WTC11 (cell line): ENCODE results near the gene KRT83.

Source experiments
- ATF2 ChIP-seq: sonication (generic); formaldehyde crosslinking; IDR thresholded peaks from 2 replicates; pipeline ENCODE4 v1.8.1; 2022; ENCODE audit warnings: low read depth, missing genetic modification reagents, borderline replicate concordance
- CREB1 ChIP-seq: sonication (generic); formaldehyde crosslinking; IDR thresholded peaks from 2 replicates; pipeline ENCODE4 v1.8.0; 2023; ENCODE audit warnings: mild to moderate bottlenecking, missing genetic modification reagents
- CREM ChIP-seq: sonication (generic); formaldehyde crosslinking; IDR thresholded peaks from 2 replicates; pipeline ENCODE4 v1.8.1; 2022; ENCODE audit warnings: mild to moderate bottlenecking, missing genetic modification reagents, moderate library complexity
- CTCF ChIP-seq: fragments of 200-600 bp; IDR thresholded peaks from 2 replicates; pipeline ENCODE4 v1.8.0; 2022; ENCODE audit warnings: antibody characterized with exemption
- ELF4 ChIP-seq: sonication (generic); formaldehyde crosslinking; IDR thresholded peaks from 2 replicates; pipeline ENCODE4 v1.8.1; 2022; ENCODE audit warnings: low read depth, mild to moderate bottlenecking, moderate library complexity, missing genetic modification reagents
- FOXP1 ChIP-seq: sonication (generic); formaldehyde crosslinking; IDR thresholded peaks from 2 replicates; pipeline ENCODE4 v1.8.0; 2022; ENCODE audit warnings: missing genetic modification reagents, mild to moderate bottlenecking, moderate library complexity, borderline replicate concordance
- JUN ChIP-seq: sonication (generic); formaldehyde crosslinking; IDR thresholded peaks from 2 replicates; pipeline ENCODE4 v1.8.0; 2023; ENCODE audit warnings: mild to moderate bottlenecking, missing genetic modification reagents
- NFE2L1 ChIP-seq: sonication (generic); formaldehyde crosslinking; IDR thresholded peaks from 2 replicates; pipeline ENCODE4 v1.8.1; 2023; ENCODE audit warnings: missing genetic modification reagents
- SMAD4 ChIP-seq: sonication (generic); formaldehyde crosslinking; IDR thresholded peaks from 2 replicates; pipeline ENCODE4 v1.8.0; 2022; ENCODE audit warnings: mild to moderate bottlenecking, missing genetic modification reagents
- USF1 ChIP-seq: sonication (generic); formaldehyde crosslinking; IDR thresholded peaks from 2 replicates; pipeline ENCODE4 v1.8.0; 2022; ENCODE audit warnings: mild to moderate bottlenecking, missing genetic modification reagents
- ZBTB43 ChIP-seq: sonication (generic); formaldehyde crosslinking; IDR thresholded peaks from 2 replicates; pipeline ENCODE4 v1.8.1; 2023; ENCODE audit warnings: mild to moderate bottlenecking, missing genetic modification reagents
- ZNF121 ChIP-seq: sonication (generic); formaldehyde crosslinking; IDR thresholded peaks from 2 replicates; pipeline ENCODE4 v1.8.0; 2023; ENCODE audit warnings: missing genetic modification reagents
- ZSCAN18 ChIP-seq: fragments of 250-450 bp; sonication (Bioruptor Pico); IDR thresholded peaks from 2 replicates; pipeline ENCODE4 v2.1.2; 2022; ENCODE audit warnings: mild to moderate bottlenecking, moderate library complexity

GRCh38 chr12:52360106-52360662, 39.0 kb upstream of the KRT83 start:
- no peak for TF ChIP-seq SMAD4 (CRISPR knock-in tag)
- no peak for TF ChIP-seq NFE2L1 (CRISPR knock-in tag)
- TF ChIP-seq ZSCAN18 (CRISPR knock-in tag) = no peak
- TF ChIP-seq CREB1 (CRISPR knock-in tag) = no peak
- no peak for TF ChIP-seq CTCF
- TF ChIP-seq USF1 (CRISPR knock-in tag) = no peak
- no peak for TF ChIP-seq ZBTB43 (CRISPR knock-in tag)
- TF ChIP-seq ATF2 (CRISPR knock-in tag) = no peak
- TF ChIP-seq FOXP1 (CRISPR knock-in tag) = no peak
- TF ChIP-seq JUN (CRISPR knock-in tag) = no peak
- TF ChIP-seq ZNF121 (CRISPR knock-in tag) = no peak
- TF ChIP-seq ELF4 (CRISPR knock-in tag) = no peak
- TF ChIP-seq CREM (CRISPR knock-in tag) = no peak
